K562 (cell line): ENCODE results near the gene SRC. TPM values are rescaled to one million over a fixed set of nuclear protein-coding genes. Genes with fewer than 3 reads are reported as not detected.

ENCODE experiments used
- ATAC-seq: fragments of 200-7000 bp; cut with Tn5 transposase; 3 replicates; pipeline ENCODE4 v1.9.1; 2020; ENCODE audit warnings: moderate library complexity
- BruUV-seq: library from RNA; stranded (reverse); fragments of 400-500 nt; replicated peaks from 2 replicates; lab custom pipeline; 2021; lab: Mats Ljungman, UMichigan
- CTCF ChIA-PET: fragments of 300-600 bp; formaldehyde crosslinking; extraction: SDS; loops from one replicate; lab custom pipeline; 2021; ENCODE audit warnings: low intra/inter-chr PET ratio; lab: Yijun Ruan, JAX
- POLR2A ChIA-PET: fragments of 300-600, 350-650 bp; sonication (Branson Sonifier 250); formaldehyde crosslinking; extraction: SDS; loops from one replicate; lab custom pipeline; 2021; ENCODE audit warnings: antibody characterized with exemption, inconsistent platforms; lab: Yijun Ruan, JAX
- DNase-seq, 4 experiments: peaks; one replicate each; pipeline versions ENCODE4 v3.0.0 to v3.0.0-alpha.2; 2011 to 2018; ENCODE audit warnings: low spot score in 3 of 4, mixed read lengths in 3 of 4; ENCODE audit errors: extremely low read depth in 1 of 4
- FAIRE-seq: peaks from 2 replicates; lab custom pipeline; 2011; peaks lifted over from hg19 to GRCh38; lab: Jason Lieb, UNC
- H2AFZ ChIP-seq: 2 replicates; pipeline ENCODE4 v1.6.0; 2011; ENCODE audit warnings: low read depth, low read length, control low read depth, inconsistent platforms
- H3K27ac ChIP-seq: fragments of 200-600 bp; 3 replicates; pipeline ENCODE4 v1.8.0; 2011; ENCODE audit warnings: low read depth, mild to moderate bottlenecking, control low read depth, inconsistent platforms, low read length, moderate library complexity, mixed read lengths; ENCODE audit errors: extremely low read depth
- H3K27me3 ChIP-seq, 2 experiments: fragments of 300-600 bp in 1 of 2; 2 replicates in 1 of 2; 3 replicates in 1 of 2; pipeline versions ENCODE4 v1.6.0 to v1.8.0; 2011; ENCODE audit warnings: inconsistent platforms in 2 of 2, low read length in 2 of 2, mild to moderate bottlenecking in 1 of 2, mixed read lengths in 1 of 2, moderate library complexity in 1 of 2; ENCODE audit not compliant: control insufficient read depth in 2 of 2, insufficient read depth in 2 of 2
- H3K36me3 ChIP-seq: fragments of 300-600 bp; 3 replicates; pipeline ENCODE4 v1.8.0; 2011; ENCODE audit warnings: mild to moderate bottlenecking, low read length, inconsistent platforms; ENCODE audit not compliant: control insufficient read depth, insufficient read depth
- H3K4me1 ChIP-seq, 2 experiments: fragments of 200-600 bp in 1 of 2; replicated peaks in 1 of 2; 2 replicates in 1 of 2; 3 replicates in 1 of 2; pipeline versions ENCODE4 v1.5.1 to v1.8.0; 2011; ENCODE audit warnings: inconsistent platforms in 2 of 2, low read length in 2 of 2, mild to moderate bottlenecking in 1 of 2, mixed read lengths in 1 of 2, moderate library complexity in 1 of 2; ENCODE audit not compliant: control insufficient read depth in 2 of 2, insufficient read depth in 2 of 2
- H3K4me2 ChIP-seq: 2 replicates; pipeline ENCODE4 v1.6.1; 2011; ENCODE audit warnings: low read length, control low read depth, inconsistent platforms, mixed read lengths; ENCODE audit not compliant: insufficient read depth
- H3K4me3 ChIP-seq: fragments of 200-600 bp; sonication (generic), shearing (Covaris generic); 2 replicates; pipeline ENCODE4 v1.5.1; 2016; ENCODE audit warnings: control low read depth, inconsistent platforms
- H3K79me2 ChIP-seq: fragments of 200-600 bp; 3 replicates; pipeline ENCODE4 v1.8.0; 2011; ENCODE audit warnings: low read length, inconsistent platforms; ENCODE audit not compliant: control insufficient read depth, insufficient read depth
- H3K9ac ChIP-seq, 2 experiments: 2 replicates each; pipeline versions ENCODE4 v1.6.0 to v1.6.1; 2011; ENCODE audit warnings: low read depth in 2 of 2, low read length in 2 of 2, control low read depth in 1 of 2, inconsistent platforms in 1 of 2, mild to moderate bottlenecking in 1 of 2, mixed read lengths in 1 of 2; ENCODE audit not compliant: insufficient read depth in 1 of 2
- H3K9me1 ChIP-seq: one replicate; pipeline ENCODE4 v1.6.0; 2011; ENCODE audit warnings: inconsistent platforms, mild to moderate bottlenecking, low read length, moderate library complexity; ENCODE audit not compliant: control insufficient read depth, insufficient read depth
- H3K9me3 ChIP-seq: replicated peaks from 2 replicates; pipeline ENCODE4 v1.5.1; 2011; ENCODE audit warnings: low read depth, low read length, inconsistent platforms; ENCODE audit not compliant: control insufficient read depth, insufficient read depth
- H4K20me1 ChIP-seq: replicated peaks from 2 replicates; pipeline ENCODE4 v1.6.1; 2011; ENCODE audit warnings: low read length, inconsistent platforms, mixed read lengths; ENCODE audit not compliant: control insufficient read depth, insufficient read depth
- DNMT1 ChIP-seq: fragments of 450-650 bp; IDR thresholded peaks from 2 replicates; pipeline ENCODE4 v1.6.1; 2016; ENCODE audit warnings: antibody characterized with exemption, mild to moderate bottlenecking
- KDM5B ChIP-seq: fragments of 200-600 bp; sonication (generic); IDR thresholded peaks from 2 replicates; pipeline ENCODE4 v1.6.1; 2012; ENCODE audit warnings: low read depth, mild to moderate bottlenecking, moderate library complexity, low read length, control low read depth, inconsistent platforms; ENCODE audit not compliant: insufficient replicate concordance
- MCM2 ChIP-seq: fragments of 450-650 bp; IDR thresholded peaks from 2 replicates; pipeline ENCODE4 v1.6.1; 2017; ENCODE audit warnings: low read depth, mild to moderate bottlenecking
- SPI1 ChIP-seq: IDR thresholded peaks from 2 replicates; pipeline ENCODE4 v1.6.1; 2011; ENCODE audit warnings: low read depth, low read length, control low read depth, borderline replicate concordance
- TCFL5 ChIP-seq: fragments of 250-450 bp; sonication (Bioruptor Pico); conservative IDR thresholded peaks from 2 replicates; pipeline ENCODE4 v1.6.1; 2021; ENCODE audit warnings: mild to moderate bottlenecking, moderate library complexity, matching md5 sums
- TEAD4 ChIP-seq, 2 experiments: sonication (generic) in 1 of 2; formaldehyde crosslinking in 1 of 2; IDR thresholded peaks; 2 replicates each; pipeline versions ENCODE4 v1.6.1 to v1.8.0; 2012 to 2022; ENCODE audit warnings: borderline replicate concordance in 1 of 2, inconsistent platforms in 1 of 2, low read length in 1 of 2, mild to moderate bottlenecking in 1 of 2, missing genetic modification reagents in 1 of 2
- THRB ChIP-seq: fragments of 450-650 bp; formaldehyde crosslinking; conservative IDR thresholded peaks from 2 replicates; pipeline ENCODE4 v1.4.0; 2022; ENCODE audit warnings: mild to moderate bottlenecking, missing genetic modification characterization
- ZNF23 ChIP-seq: fragments of 250-450 bp; sonication (Bioruptor Pico); IDR thresholded peaks from 2 replicates; pipeline ENCODE4 v1.4.0; 2020; ENCODE audit warnings: mild to moderate bottlenecking
- ZNF280A ChIP-seq: fragments of 450-650 bp; IDR thresholded peaks from 2 replicates; pipeline ENCODE4 v1.6.1; 2018; ENCODE audit warnings: mild to moderate bottlenecking, low read depth; ENCODE audit not compliant: partially characterized antibody
- WGBS: fragments of 100-300 bp; shearing (Covaris generic); methylation state at CpG from one replicate; pipeline ENCODE4 v1.1.6; 2016; ENCODE audit warnings: low coverage, mixed read lengths; ENCODE audit not compliant: insufficient coverage; ENCODE audit errors: missing lambda C conversion rate; 5-methylcytosine and 5-hydroxymethylcytosine counted together
- in situ Hi-C: fragments of 300-500 bp; cut with MboI; formaldehyde crosslinking; loops from 4 replicates; pipeline ENCODE4 v1.15.0; 2018; ENCODE audit warnings: inconsistent platforms, mixed read lengths
- intact Hi-C: fragments of 100-400 bp; cut with micrococcal nuclease; formaldehyde crosslinking; loops from 2 replicates; pipeline ENCODE4 v1.14.2; 2022
- polyA plus RNA-seq, 8 experiments: library from polyadenylated mRNA; depleted of rRNA in 4 of 8; stranded (reverse) in 5 of 8; unstranded in 3 of 8; fragments of >200 nt; fragmentation: Nextera tagmentation in 2 of 8; fragmentation: Illumina TruSeq in 1 of 8; extraction: Ambion mirVana in 2 of 8; extraction: Trizol in 1 of 8; gene quantifications; 2 replicates each; pipeline versions ENCODE4 v1.2.1 to v1.2.3, GENCODE V29; 2011 to 2014; ENCODE audit warnings: inconsistent platforms in 1 of 8, missing spikeins in 1 of 8
- total RNA-seq, 7 experiments: library from RNA; depleted of rRNA in 6 of 7; stranded (reverse); fragments of >200 nt in 6 of 7; fragmentation: Illumina TruSeq in 2 of 7; extraction: Trizol in 2 of 7; gene quantifications; 2 replicates each; pipeline versions ENCODE4 v1.2.1 to v1.2.3, GENCODE V29; 2011 to 2021; ENCODE audit warnings: low replicate concordance in 1 of 7

SRC gene
- total and polyA plus RNA-seq, 9 of the 15 experiments (the other 6 are each of a cell fraction or from before 2014, with no cell fraction given) = 0.06 to 8.5 (median 3.1) TPM

GRCh38 chr20:37319151-37319671 lies 26.7 kb upstream of the SRC start:
- ChIA-PET CTCF (no interaction called here), POLR2A (interaction anchor here (0.6 to 1.6 kb wide), 8 partner anchors 9 to 535 kb away, joined by 3 to 5 read pairs (median 3); no protein-coding TSS in a partner anchor)
- Histone ChIP-seq H3K4me1 (peaks cover 24 to 32% of the 10 kb centered on the region in 2 experiments), H3K4me3 (no peak overlapping the region), H3K27ac (no peak overlapping the region), H4K20me1 (no peaks in the 10 kb centered on the region; the same call in 1 of the 2 replicates), H3K79me2 (no peaks in the 10 kb centered on the region; the same call in 2 of the 3 replicates), H3K27me3 (no peaks in the 10 kb centered on the region), H3K9me3 (no peaks in the 10 kb centered on the region), H3K9ac (peak overlapping the region in 1 of 2 experiments; percentile 50; a peak in 1 of 4 replicates), H3K36me3 (peaks cover 26% of the 10 kb centered on the region), H2AFZ (no peak overlapping the region), H3K4me2 (no peak overlapping the region), H3K9me1 (peaks cover 3% of the 10 kb centered on the region)
- 22% methylated on average over 8 of the region's 8 CpGs for WGBS
- no TSS peak for BruUV-seq
- peak; percentile 47 for ATAC-seq
- intact Hi-C loops = no loop called here
- no peak for TF ChIP-seq ZNF23 (CRISPR knock-in tag)
- no peak for TF ChIP-seq DNMT1
- TF ChIP-seq KDM5B = no peak
- no peak for TF ChIP-seq MCM2
- no peak for TF ChIP-seq THRB (CRISPR knock-in tag)
- TF ChIP-seq SPI1 = peak; percentile 2; the same call in 1 of the 2 replicates
- no peak for TF ChIP-seq ZNF280A
- TF ChIP-seq TCFL5 (CRISPR knock-in tag) = no peak
- peak; percentile 7; the same call in 1 of the 2 replicates for TF ChIP-seq TEAD4 (IDR thresholded peaks at IDR 0.05; ENCODE audit: low read length)
- TF ChIP-seq TEAD4 (CRISPR knock-in tag; IDR thresholded peaks at IDR 0.05; ENCODE audit: borderline replicate concordance) = no peak
- no peak for DNase-seq
- in situ Hi-C loops = no loop called here
- FAIRE-seq = peak; percentile 52
